GM03348 (cell line): ENCODE measurements around the gene TTC6.
"Not testable (repeated sequence)": the region's sequence is repeated elsewhere in the genome, so short reads cannot be mapped to it uniquely, and the experiment has no call there.

Source experiments
- DNase-seq: peaks from one replicate; pipeline ENCODE4 v3.0.0; 2012; ENCODE audit warnings: low spot score

Gene TTC6

GRCh38 chr14:37594971-37595808 is at the start of gene TTC6, which contains the start of gene FOXA1:
Gene TTC6, plus strand, starts transcription at chr14:37595629. Its CDS starts 26,436 bp downstream, at chr14:37622065.
Gene FOXA1, minus strand, starts transcription at chr14:37595249. Its CDS starts 277 bp downstream, at chr14:37594972.
- DNase-seq, result peak; percentile 70

- DNase-seq, result peak; percentile 26
These were observed 48.6 kb upstream of the TTC6 start for GRCh38 chr14:37546621-37547447.

DNA sequence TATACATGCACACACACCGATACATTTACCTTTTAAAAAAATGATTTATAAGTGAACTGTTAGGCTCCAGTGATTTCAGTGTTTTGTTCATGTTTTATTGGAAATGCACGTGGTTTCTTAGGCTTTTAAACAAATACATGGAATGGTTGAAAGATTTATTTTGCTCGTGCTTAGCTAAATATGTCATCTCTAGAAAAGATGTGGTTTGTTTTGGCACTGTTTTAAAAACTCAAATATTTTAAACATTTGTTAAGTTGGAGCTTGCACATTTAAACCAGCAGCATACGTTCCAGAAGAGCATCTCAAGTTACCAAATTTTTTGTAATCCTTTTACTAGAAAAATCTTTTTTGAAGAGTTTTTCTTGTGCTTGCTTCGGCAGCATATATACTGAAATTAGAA is 44.9 kb upstream of the TTC6 start:
- DNase-seq, result peak; percentile 31

DNA sequence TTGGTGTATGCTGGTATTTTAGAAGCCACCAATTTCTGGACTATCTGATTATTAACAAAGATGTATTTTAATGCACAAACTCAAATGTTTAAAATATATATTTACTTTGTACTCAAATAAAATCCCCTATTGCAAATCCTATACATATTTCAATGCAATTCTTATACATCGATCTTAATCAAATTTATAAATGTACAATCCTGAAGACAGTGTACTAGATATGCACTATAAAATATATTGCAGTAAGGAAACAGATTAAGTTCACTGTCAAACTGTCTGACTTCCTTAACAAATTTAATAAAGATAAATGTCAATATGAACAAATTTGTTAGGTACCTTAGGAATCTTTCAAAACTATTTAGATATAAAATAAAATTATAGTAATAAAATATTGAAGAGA is 44.3 kb upstream of the TTC6 start:
- no peak for DNase-seq

GRCh38 chr14:37553935-37554550 is 41.4 kb upstream of the TTC6 start:
- no peak for DNase-seq

DNA sequence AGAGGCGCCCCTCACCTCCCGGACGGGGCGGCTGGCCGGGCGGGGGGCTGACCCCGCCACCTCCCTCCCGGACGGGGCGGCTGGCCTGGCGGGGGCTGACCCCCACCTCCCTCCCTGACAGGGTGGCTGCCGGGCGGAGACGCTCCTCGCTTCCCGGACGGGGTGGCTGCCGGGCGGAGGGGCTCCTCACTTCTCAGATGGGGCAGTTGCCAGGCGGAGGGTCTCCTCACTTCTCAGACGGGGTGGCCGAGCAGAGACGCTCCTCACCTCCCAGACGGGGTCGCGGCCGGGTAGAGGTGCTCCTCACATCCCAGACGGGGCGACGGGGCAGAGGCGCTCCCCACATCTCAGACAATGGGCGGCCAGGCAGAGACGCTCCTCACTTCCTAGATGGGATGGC is 39.8 kb upstream of the TTC6 start:
- not testable (repeated sequence) for DNase-seq

DNA sequence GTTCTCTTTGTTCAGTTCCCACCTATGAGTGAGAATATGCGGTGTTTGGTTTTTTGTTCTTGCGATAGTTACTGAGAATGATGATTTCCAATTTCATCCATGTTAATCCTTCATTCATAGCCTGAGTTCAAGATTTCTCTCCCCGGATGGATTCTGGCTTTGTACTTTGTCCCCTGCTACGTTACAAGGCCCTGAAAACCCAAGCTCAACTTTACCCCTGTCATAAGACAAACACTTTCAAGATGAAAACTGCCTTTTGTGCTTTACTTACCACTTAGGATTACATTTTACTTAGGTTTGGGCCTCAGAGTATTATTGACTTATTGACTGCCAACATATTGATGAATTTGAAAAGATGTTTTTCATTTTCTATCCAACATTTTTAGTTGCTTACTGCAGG is 36.7 kb upstream of the TTC6 start:
- no peak for DNase-seq

GRCh38 chr14:37559386-37559785 is 36.0 kb upstream of the TTC6 start:
- no peak for DNase-seq

GRCh38 chr14:37563189-37563588 is 32.2 kb upstream of the TTC6 start:
- no peak for DNase-seq

DNA sequence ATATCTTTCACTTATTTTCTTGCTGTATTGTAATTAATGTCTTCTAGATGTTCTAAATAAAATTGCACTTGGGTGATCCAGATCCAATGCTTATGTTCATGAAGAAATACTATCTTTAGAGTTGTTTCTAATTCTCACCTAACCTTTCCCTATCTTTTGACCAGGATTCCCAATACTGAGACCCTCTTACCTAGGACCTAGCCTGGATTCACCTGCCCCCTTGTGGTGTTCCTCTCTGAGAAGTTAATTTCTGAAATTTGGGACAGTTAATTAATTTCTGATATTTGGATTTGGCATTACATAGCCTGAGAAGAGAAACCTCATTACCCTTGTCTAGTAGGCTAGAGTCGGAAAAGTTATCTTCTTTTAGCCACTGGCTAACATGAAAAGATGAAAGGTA is 29.9 kb upstream of the TTC6 start:
- DNase-seq, result no peak

DNA sequence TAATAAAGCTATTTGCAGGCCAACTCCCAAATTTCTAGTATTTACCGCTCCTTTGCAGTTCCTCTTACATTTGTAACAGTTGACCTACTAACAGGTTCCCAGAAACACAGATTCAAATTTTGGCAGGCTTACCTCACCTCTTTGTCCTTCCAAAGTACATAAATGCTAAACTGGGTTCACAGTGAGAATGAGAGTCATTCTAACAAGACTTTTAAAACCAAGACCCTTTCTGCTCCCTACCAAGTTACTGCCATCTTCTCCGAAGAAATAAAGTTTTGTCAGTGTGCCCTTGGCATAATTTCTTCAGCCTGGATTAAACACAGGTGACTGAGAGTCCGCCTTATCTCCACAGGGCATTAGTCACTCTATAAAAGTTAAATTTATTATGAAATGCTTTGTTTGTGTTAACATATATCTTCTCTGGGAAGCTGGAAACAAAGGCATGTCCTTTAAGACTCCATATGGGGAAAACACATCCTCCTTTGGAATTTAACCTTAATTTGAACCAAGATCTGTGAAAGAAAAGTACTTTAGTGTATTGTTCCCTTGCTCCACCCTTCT is 28.5 kb upstream of the TTC6 start:
- DNase-seq, result no peak

DNA sequence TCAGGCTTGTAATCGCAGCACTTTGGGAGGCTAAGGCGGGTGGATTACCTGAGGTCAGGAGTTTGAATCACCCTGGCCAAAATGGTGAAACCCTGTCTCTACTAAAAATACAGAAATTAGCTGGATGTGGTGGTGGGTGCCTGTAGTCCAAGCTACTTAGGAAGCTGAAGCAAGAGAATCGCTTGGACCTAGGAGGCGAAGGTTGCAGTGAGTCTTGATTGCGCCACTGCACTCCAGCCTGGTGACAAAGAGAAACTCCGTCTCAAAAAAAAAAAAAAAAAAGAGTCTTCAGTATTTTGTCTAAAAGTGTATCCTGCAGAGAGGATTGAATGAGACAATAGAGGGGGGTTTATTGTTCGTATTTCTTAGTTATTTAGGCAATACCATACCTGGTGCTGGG is 25.7 kb upstream of the TTC6 start:
- no peak for DNase-seq

- DNase-seq, result no peak
These were observed 24.0 kb upstream of the TTC6 start for GRCh38 chr14:37571391-37571790.

GRCh38 chr14:37573356-37573755 is 22.1 kb upstream of the TTC6 start:
- no peak for DNase-seq

- no peak for DNase-seq
These were observed 16.2 kb upstream of the TTC6 start for GRCh38 chr14:37579274-37579673.

DNA sequence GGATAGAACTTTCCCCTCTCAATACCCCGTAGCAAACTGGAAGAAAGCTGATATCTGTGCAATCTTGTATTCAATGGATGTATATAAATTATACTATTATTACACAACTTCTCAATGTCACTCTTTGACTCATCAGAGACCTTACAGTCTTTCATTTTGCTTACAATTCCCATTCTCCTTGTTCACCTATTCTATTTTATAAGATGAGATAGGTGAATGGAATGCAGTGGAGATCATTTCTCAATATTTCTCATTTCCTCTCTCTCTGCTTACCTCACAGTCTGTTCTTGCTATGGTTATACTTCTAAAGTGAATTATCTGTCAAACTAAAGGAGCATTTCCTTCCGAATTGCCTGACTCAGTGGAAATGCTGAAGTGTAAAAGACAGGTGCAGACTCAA is 15.3 kb upstream of the TTC6 start:
- no peak for DNase-seq

DNA sequence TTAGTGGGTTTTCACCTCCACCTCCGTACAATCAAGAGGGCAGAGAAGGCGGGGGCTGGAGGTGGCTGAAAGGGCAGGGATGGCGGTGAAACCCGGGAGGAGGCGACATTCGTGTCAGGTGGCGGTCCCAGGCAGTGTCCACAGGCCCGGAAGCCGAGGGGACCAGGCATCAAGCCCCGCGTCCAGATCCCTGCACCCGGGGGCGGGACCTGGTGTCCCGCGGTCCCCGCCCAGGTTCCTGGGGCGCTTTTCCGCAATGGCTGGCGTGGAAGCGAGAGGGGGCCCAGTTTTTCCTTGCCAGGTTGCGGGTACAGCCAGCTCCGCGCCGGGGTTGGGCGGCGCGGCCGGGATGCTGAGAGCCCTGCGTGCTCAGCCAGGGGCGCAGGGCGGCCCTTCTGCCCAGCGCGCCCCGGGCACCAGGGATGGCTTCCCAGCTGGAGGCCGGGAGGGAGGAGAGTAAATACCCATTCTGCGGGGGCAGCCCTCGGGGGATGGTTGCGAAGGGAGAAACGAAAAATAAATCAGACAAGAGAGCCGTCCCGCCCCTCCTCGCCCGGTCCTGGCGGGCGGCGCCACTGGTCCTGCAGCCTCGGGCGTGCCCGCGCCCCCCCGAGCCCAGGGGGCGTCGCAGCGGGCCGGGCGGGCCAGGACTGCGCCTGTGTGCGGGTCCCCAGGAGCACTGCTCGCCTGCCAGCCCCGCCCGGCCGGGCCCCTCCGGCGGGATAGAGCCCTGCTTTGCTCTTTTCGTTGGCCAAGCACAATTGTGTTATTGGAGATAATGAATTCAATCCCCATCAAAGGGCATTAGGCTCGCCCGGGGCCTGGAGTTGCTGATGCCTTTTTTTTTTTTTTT is 11.8 kb upstream of the TTC6 start:
- DNase-seq, result no peak

- no peak for DNase-seq
These were observed 11.0 kb upstream of the TTC6 start for GRCh38 chr14:37584211-37585100.

GRCh38 chr14:37585101-37585511 is 10.3 kb upstream of the TTC6 start:
- no peak for DNase-seq
